Transverse colon (tissue), 4 donors: ENCODE data around the gene AGPAT3. TPM values are rescaled to one million over a fixed set of nuclear protein-coding genes. Genes with fewer than 3 reads are reported as not detected.

Experiments used
- DNase-seq: peaks from one replicate; pipeline ENCODE4 v3.0.0-alpha.2; 2019
- H3K27ac ChIP-seq, 4 donors: fragments of 200-600 bp; sonication (generic); 2 replicates each; pipeline ENCODE4 v1.5.1; 2016 to 2018; ENCODE audit warnings: inconsistent platforms in 4 of 4
- H3K27me3 ChIP-seq: fragments of 200-600 bp; sonication (generic); 2 replicates; pipeline ENCODE4 v1.5.1; 2017; ENCODE audit warnings: inconsistent platforms
- H3K36me3 ChIP-seq, 4 donors: fragments of 200-600 bp; sonication (generic); 2 replicates each; pipeline ENCODE4 v1.5.1; 2017 to 2019; ENCODE audit warnings: inconsistent platforms in 4 of 4
- H3K4me1 ChIP-seq, 4 donors: fragments of 200-600 bp; sonication (generic); 2 replicates each; pipeline ENCODE4 v1.5.1; 2017 to 2020; ENCODE audit warnings: inconsistent platforms in 4 of 4
- H3K4me3 ChIP-seq, 4 donors: fragments of 200-600 bp; sonication (generic); 1 replicate in 1 of 4; 2 replicates in 3 of 4; pipeline versions ENCODE4 v1.5.1 to v1.6.1; 2017 to 2019; ENCODE audit warnings: inconsistent platforms in 4 of 4
- H3K9me3 ChIP-seq, 2 donors: fragments of 200-600 bp; sonication (generic); 2 replicates each; pipeline ENCODE4 v1.5.1; 2017 to 2019; ENCODE audit warnings: inconsistent platforms in 2 of 2
- EP300 ChIP-seq: sonication (generic); formaldehyde crosslinking; IDR thresholded peaks from one replicate; pipeline ENCODE4 v1.6.1; 2017; ENCODE audit warnings: antibody characterized with exemption, low read depth
- POLR2A ChIP-seq: fragments of 450-650 bp; IDR thresholded peaks from one replicate; pipeline ENCODE4 v1.6.1; 2016; ENCODE audit warnings: antibody characterized with exemption, mild to moderate bottlenecking, moderate library complexity
- POLR2AphosphoS5 ChIP-seq, 3 donors: sonication (generic); formaldehyde crosslinking; IDR thresholded peaks; one replicate each; pipeline ENCODE4 v1.6.1; 2016; ENCODE audit warnings: antibody characterized with exemption in 3 of 3
- WGBS, 2 donors: methylation state at CpG; one replicate each; pipeline ENCODE4 v1.1.5; 2018; ENCODE audit warnings: low coverage in 1 of 2; 5-methylcytosine and 5-hydroxymethylcytosine counted together
- in situ Hi-C, 4 donors: fragments of 200-750 bp; cut with MboI; loops; one replicate each; pipeline versions ENCODE4 v1.15.0 to v1.15.1; 2017; ENCODE audit warnings: low sequenced_read_pairs in 3 of 4, low pct_ligation_motif_present in 1 of 4, low pct_unique_long_range_greater_than_20kb in 1 of 4
- intact Hi-C: fragments of 100-400 bp; cut with DNase I; formaldehyde crosslinking; loops from one replicate; pipeline ENCODE4 v1.15.1; 2023; ENCODE audit warnings: low total_unique reads
- total RNA-seq, 4 donors: library from RNA; depleted of rRNA; stranded (reverse); fragments of >200 nt; gene quantifications; one replicate each; pipeline ENCODE4 v1.1.0, GENCODE V29; 2016
- TF ChIP-seq, protein P1 (sequence below), 5 experiments: fragments of 200-600 bp in 3 of 5; fragments of 450-650 bp in 2 of 5; sonication (generic) in 3 of 5; IDR thresholded peaks; 1 replicate in 2 of 5; 2 replicates in 3 of 5; pipeline ENCODE4 v1.5.1; 2016 to 2017; ENCODE audit warnings: antibody characterized with exemption in 5 of 5, inconsistent platforms in 3 of 5, mild to moderate bottlenecking in 2 of 5, moderate library complexity in 1 of 5

Gene AGPAT3
- total RNA-seq, 4 donors from 2014 or later, result 59.9 to 116 (median 85.3) TPM

DNA sequence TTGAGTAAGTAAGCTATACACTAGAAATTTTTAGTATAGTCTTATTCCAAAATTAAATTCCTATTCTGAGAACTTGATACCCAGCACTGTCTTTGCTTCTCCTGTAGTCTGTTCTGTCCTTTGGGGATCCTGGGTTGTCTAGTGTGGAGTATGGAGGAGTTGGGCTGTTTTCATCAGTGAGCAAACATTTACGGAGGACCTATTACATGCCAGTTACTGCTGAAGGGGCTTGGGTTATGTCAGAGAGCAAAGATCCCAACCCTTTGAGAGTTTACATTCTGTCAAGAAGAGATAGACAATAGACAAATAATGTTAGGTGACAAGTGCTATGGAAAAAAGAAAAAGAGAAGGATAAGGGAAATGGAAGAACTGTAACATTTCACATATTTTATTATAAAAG is 156.0 kb downstream of the AGPAT3 start:
- H3K27me3 ChIP-seq, result no peaks in the 10 kb centered on the region
- in situ Hi-C loops (no loop called here), intact Hi-C loops (no loop called here)
- no peaks in the 10 kb centered on the region for H3K9me3 ChIP-seq
- no peak overlapping the region for H3K4me3 ChIP-seq
- no peak for DNase-seq
- TF ChIP-seq POLR2A (no peak), POLR2AphosphoS5 (IDR thresholded peaks at IDR 0.05) (no peak), EP300 (no peak)
- TF ChIP-seq, protein P1, sequence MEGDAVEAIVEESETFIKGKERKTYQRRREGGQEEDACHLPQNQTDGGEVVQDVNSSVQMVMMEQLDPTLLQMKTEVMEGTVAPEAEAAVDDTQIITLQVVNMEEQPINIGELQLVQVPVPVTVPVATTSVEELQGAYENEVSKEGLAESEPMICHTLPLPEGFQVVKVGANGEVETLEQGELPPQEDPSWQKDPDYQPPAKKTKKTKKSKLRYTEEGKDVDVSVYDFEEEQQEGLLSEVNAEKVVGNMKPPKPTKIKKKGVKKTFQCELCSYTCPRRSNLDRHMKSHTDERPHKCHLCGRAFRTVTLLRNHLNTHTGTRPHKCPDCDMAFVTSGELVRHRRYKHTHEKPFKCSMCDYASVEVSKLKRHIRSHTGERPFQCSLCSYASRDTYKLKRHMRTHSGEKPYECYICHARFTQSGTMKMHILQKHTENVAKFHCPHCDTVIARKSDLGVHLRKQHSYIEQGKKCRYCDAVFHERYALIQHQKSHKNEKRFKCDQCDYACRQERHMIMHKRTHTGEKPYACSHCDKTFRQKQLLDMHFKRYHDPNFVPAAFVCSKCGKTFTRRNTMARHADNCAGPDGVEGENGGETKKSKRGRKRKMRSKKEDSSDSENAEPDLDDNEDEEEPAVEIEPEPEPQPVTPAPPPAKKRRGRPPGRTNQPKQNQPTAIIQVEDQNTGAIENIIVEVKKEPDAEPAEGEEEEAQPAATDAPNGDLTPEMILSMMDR (IDR thresholded peaks at IDR 0.05), result no peak
- 78% methylated on average over 1 of the region's 1 CpG for WGBS, 2 donors
- H3K27ac ChIP-seq, result peak overlapping the region in 2 of 4 donors; percentile 6 to 34
- H3K36me3 ChIP-seq, result no peaks in the 10 kb centered on the region
- peaks cover 0 to 71% (median 19%) of the 10 kb centered on the region in 4 donors for H3K4me1 ChIP-seq

DNA sequence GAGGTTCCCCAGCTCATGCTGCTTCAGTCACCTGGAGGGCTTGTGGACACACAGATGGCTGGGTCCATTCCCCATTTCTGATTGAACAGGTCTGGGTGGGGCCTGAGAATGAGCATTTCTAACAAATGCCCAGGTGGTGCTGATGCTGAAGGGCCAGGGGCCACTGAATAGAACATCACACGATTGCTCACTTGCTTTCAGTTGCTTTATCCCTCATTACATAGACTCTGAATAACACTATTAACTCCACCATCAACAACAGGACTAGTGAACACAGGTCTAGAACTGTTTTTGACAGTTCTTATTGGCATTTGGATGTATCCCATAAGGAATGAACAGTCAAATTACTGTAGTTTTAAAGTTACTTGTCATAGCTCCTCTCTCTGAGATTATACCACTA is 159.2 kb downstream of the AGPAT3 start:
- TF ChIP-seq POLR2AphosphoS5 (IDR thresholded peaks at IDR 0.05), result no peak
- TF ChIP-seq, protein P1 (IDR thresholded peaks at IDR 0.05), result no peak
- no peak for TF ChIP-seq EP300
- Histone ChIP-seq H3K27me3 (no peaks in the 10 kb centered on the region), H3K4me3 (no peak overlapping the region), H3K27ac (no peak overlapping the region), H3K4me1 (peaks cover 0 to 48% (median 22%) of the 10 kb centered on the region in 4 donors), H3K36me3 (no peaks in the 10 kb centered on the region), H3K9me3 (no peaks in the 10 kb centered on the region)
- 60 to 100% methylated on average over 1 of the region's 1 CpG for WGBS, 2 donors
- intact Hi-C loops, result no loop called here
- in situ Hi-C loops, result no loop called here
- DNase-seq, result no peak

DNA sequence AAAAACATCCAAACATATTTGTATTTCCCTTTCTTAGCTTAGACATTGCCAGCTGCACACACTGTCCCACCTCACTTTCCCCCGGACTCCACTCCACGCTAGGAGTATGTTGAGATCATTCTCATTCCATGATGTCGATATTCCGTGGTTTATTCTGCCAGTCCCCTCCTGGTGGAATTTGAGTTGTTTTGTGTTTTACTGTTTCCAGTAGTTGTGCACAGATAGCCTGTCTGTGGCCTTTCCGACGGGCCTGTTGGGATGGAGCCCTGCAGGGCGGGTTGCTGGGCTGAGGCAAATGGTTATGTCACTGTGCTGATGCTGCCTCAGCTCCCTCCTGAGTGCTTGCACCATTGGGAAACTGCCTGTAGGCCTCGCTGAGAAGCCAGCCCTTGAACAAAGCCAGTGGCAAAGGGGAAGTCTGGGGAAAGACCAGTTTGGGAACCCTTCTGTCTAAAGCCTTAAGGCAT is 159.9 kb downstream of the AGPAT3 start:
- DNase-seq, result peak; percentile 17
- Histone ChIP-seq H3K4me1 (peaks cover 0 to 47% (median 22%) of the 10 kb centered on the region in 4 donors), H3K27me3 (no peaks in the 10 kb centered on the region), H3K36me3 (no peaks in the 10 kb centered on the region), H3K9me3 (no peaks in the 10 kb centered on the region), H3K27ac (peak overlapping the region; percentile 14 to 60 (median 24)), H3K4me3 (no peak overlapping the region)
- intact Hi-C loops (no loop called here), in situ Hi-C loops (loop anchor here in 1 of 4 donors (25.0 kb wide), 1 partner anchor 237 kb away; the partner anchor contains the start of gene DNMT3L)
- WGBS, 2 donors, result 67 to 70% methylated on average over 6 to 8 of the region's 8 CpGs
- TF ChIP-seq, protein P1 (IDR thresholded peaks at IDR 0.05), result no peak
- TF ChIP-seq EP300, result no peak
- no peak for TF ChIP-seq POLR2A
- TF ChIP-seq POLR2AphosphoS5 (IDR thresholded peaks at IDR 0.05), result no peak

DNA sequence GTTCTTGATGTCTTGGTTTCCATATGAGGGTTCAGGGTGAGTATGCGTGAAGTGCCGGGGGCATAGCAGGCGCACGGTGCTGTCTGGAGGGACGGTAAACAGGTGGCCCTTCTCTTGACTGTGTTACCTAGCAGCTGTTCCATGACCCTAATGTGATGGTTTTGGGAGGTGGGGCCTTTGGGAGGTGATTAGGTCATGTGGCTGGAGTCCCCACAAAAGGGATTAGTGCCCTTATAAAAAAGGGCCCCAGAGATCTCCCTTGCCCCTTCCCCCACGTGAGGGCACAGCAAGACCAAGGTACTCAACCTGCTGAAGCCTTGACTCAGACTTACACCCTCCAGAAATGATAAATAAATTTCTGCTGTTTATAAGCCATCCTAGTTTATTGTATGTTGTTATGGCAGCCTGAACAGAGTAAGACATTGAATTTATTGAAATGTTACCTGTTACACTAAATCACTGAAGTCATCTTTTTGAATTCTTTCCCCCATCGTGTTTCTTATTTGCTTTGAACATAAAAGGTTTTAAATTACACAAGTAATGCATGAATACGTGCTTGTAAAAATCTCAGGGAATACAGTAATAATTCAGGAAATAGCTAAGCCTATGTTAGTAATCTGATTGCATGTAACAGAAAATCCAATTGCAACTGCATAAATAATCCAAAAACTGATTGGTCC is 162.7 kb downstream of the AGPAT3 start:
- peaks cover 0 to 6% (median 0%) of the 10 kb centered on the region in 4 donors for H3K36me3 ChIP-seq
- 70 to 86% methylated on average over 2 to 8 of the region's 8 CpGs for WGBS, 2 donors
- intact Hi-C loops (no loop called here), in situ Hi-C loops (loop anchor here in 1 of 4 donors (25.0 kb wide), 1 partner anchor 235 kb away; the partner anchor contains the start of gene DNMT3L)
- no peak overlapping the region for H3K27ac ChIP-seq
- H3K9me3 ChIP-seq, result no peaks in the 10 kb centered on the region
- H3K27me3 ChIP-seq, result no peaks in the 10 kb centered on the region
- no peak overlapping the region for H3K4me3 ChIP-seq
- no peak for DNase-seq
- peaks cover 0 to 24% (median 15%) of the 10 kb centered on the region in 4 donors for H3K4me1 ChIP-seq
- TF ChIP-seq POLR2A (no peak), EP300 (no peak), POLR2AphosphoS5 (IDR thresholded peaks at IDR 0.05) (no peak)
- TF ChIP-seq, protein P1 (IDR thresholded peaks at IDR 0.05), result no peak
